Breast epithelium (tissue), 3 donors: ENCODE measurements around the gene MBD3L5.

Source experiments
- CTCF ChIP-seq, 3 donors: fragments of 450-650 bp; IDR thresholded peaks; one replicate each; pipeline ENCODE4 v1.5.1; 2016 to 2017; ENCODE audit warnings: antibody characterized with exemption in 3 of 3, mild to moderate bottlenecking in 3 of 3, moderate library complexity in 3 of 3
- POLR2AphosphoS5 ChIP-seq, 3 donors: sonication (generic); formaldehyde crosslinking; IDR thresholded peaks; one replicate each; pipeline ENCODE4 v1.6.1; 2017; ENCODE audit warnings: antibody characterized with exemption in 3 of 3

GRCh38 chr19:7069904-7070226 is 39.5 kb downstream of the MBD3L5 start:
- TF ChIP-seq CTCF (IDR thresholded peaks at IDR 0.05): no peak
- TF ChIP-seq POLR2AphosphoS5 (IDR thresholded peaks at IDR 0.05): no peak
